ENCODE measurements around the gene CCR3.

- TF ChIP-seq EZH2 (IDR thresholded peaks at IDR 0.05) (no peak), POLR2AphosphoS5 (IDR thresholded peaks at IDR 0.05; ENCODE audit: borderline replicate concordance, low read depth, low read length) (no peak)
Observed at GRCh38 chr3:46231323-46231722, 10.9 kb upstream of the CCR3 start.
